Measurements from ENCODE around the gene ZNF831.

ZNF831 gene

GRCh38 chr20:59297686-59298085 is 134.1 kb downstream of the ZNF831 start:
- TF ChIP-seq CTCF (IDR thresholded peaks at IDR 0.05; ENCODE audit: insufficient read depth, low read depth, low read length, missing control alignments), result no peak
- no peak for DNase-seq (ENCODE audit: low read depth)
- no peak overlapping the region for H3K4me3 ChIP-seq (ENCODE audit: low read depth, low read length)

- DNase-seq (ENCODE audit: low read depth), result no peak
- no peak overlapping the region for H3K4me3 ChIP-seq (ENCODE audit: low read depth, low read length)
These were observed 136.3 kb downstream of the ZNF831 start for GRCh38 chr20:59299945-59300332.

GRCh38 chr20:59300333-59301081 is 136.9 kb downstream of the ZNF831 start, which contains the start of gene EDN3:
Gene EDN3, plus strand, starts transcription at chr20:59300611. Its CDS starts 202 bp downstream, at chr20:59300813.
- H3K4me3 ChIP-seq (ENCODE audit: low read depth, low read length), result no peak within 1 kb of the TSS
- no peak for TF ChIP-seq CTCF (IDR thresholded peaks at IDR 0.05; ENCODE audit: insufficient read depth, low read depth, low read length, missing control alignments)

More at GRCh38 chr20:59299945-59300332, 136.3 kb downstream of the ZNF831 start:
- TF ChIP-seq CTCF (IDR thresholded peaks at IDR 0.05; ENCODE audit: insufficient read depth, low read depth, low read length, missing control alignments), result no peak

GRCh38 chr20:59301343-59302007 is 137.9 kb downstream of the ZNF831 start:
- no peak for TF ChIP-seq CTCF (IDR thresholded peaks at IDR 0.05; ENCODE audit: insufficient read depth, low read depth, low read length, missing control alignments)
- DNase-seq (ENCODE audit: low read depth), result no peak
- no peak overlapping the region for H3K4me3 ChIP-seq (ENCODE audit: low read depth, low read length)

More at GRCh38 chr20:59300333-59301081, 136.9 kb downstream of the ZNF831 start, which contains the start of gene EDN3:
- no peak for DNase-seq (ENCODE audit: low read depth)

GRCh38 chr20:59305908-59306655 is 142.5 kb downstream of the ZNF831 start:
- DNase-seq (ENCODE audit: low read depth), result no peak
- TF ChIP-seq CTCF (IDR thresholded peaks at IDR 0.05; ENCODE audit: insufficient read depth, low read depth, low read length, missing control alignments), result no peak
- no peak overlapping the region for H3K4me3 ChIP-seq (ENCODE audit: low read depth, low read length)

- DNase-seq (ENCODE audit: low read depth), result no peak
- no peak overlapping the region for H3K4me3 ChIP-seq (ENCODE audit: low read depth, low read length)
- no peak for TF ChIP-seq CTCF (IDR thresholded peaks at IDR 0.05; ENCODE audit: insufficient read depth, low read depth, low read length, missing control alignments)
These were observed 143.6 kb downstream of the ZNF831 start for GRCh38 chr20:59307270-59307669.

Measured in GM12865 (cell line).